Thoracic aorta (tissue), 2 donors: ENCODE results near the gene ADAMTSL4. TPM values are rescaled to one million over a fixed set of nuclear protein-coding genes. Genes with fewer than 3 reads are reported as not detected.

Experiments
- ATAC-seq: fragments of 150-250 bp; one replicate; pipeline ENCODE4 v1.8.0; 2017; ENCODE audit warnings: low read depth; ENCODE audit not compliant: insufficient number of reproducible peaks, low FRiP score
- DNase-seq: peaks from one replicate; pipeline ENCODE4 v3.0.0-alpha.2; 2020; ENCODE audit warnings: low spot score
- H3K27ac ChIP-seq, 2 donors: fragments of 200-600 bp; sonication (generic); 1 replicate in 1 of 2; 2 replicates in 1 of 2; pipeline ENCODE4 v1.5.1; 2016; ENCODE audit warnings: mild to moderate bottlenecking in 2 of 2, moderate library complexity in 2 of 2
- H3K27me3 ChIP-seq: fragments of 200-600 bp; sonication (generic); replicated peaks from 2 replicates; pipeline ENCODE4 v1.6.0; 2016; ENCODE audit warnings: mild to moderate bottlenecking; ENCODE audit not compliant: insufficient read depth
- H3K36me3 ChIP-seq: fragments of 200-600 bp; sonication (generic); one replicate; pipeline ENCODE4 v1.5.1; 2016
- H3K4me1 ChIP-seq, 2 donors: fragments of 200-600 bp; sonication (generic); 1 replicate in 1 of 2; 2 replicates in 1 of 2; pipeline versions ENCODE4 v1.5.1 to v1.6.0; 2016; ENCODE audit warnings: low read depth in 2 of 2, mild to moderate bottlenecking in 1 of 2; ENCODE audit not compliant: control insufficient read depth in 1 of 2
- H3K4me3 ChIP-seq: fragments of 200-600 bp; sonication (generic); 2 replicates; pipeline ENCODE4 v1.5.1; 2016; ENCODE audit warnings: mild to moderate bottlenecking
- H3K9me3 ChIP-seq: fragments of 200-600 bp; sonication (generic); 2 replicates; pipeline ENCODE4 v1.5.1; 2016
- total RNA-seq, 2 donors: library from RNA; depleted of rRNA; stranded (reverse); fragments of >200 nt; gene quantifications; one replicate each; pipeline versions ENCODE4 v1.1.0 to v1.2.3, GENCODE V29; 2016
- TF ChIP-seq, protein P1 (sequence below): fragments of 200-600 bp; sonication (generic); IDR thresholded peaks from one replicate; pipeline ENCODE4 v1.5.1; 2019; ENCODE audit warnings: antibody characterized with exemption

The ADAMTSL4 gene
- total RNA-seq, 2 donors from 2014 or later: 28.4 to 45.1 TPM

DNA sequence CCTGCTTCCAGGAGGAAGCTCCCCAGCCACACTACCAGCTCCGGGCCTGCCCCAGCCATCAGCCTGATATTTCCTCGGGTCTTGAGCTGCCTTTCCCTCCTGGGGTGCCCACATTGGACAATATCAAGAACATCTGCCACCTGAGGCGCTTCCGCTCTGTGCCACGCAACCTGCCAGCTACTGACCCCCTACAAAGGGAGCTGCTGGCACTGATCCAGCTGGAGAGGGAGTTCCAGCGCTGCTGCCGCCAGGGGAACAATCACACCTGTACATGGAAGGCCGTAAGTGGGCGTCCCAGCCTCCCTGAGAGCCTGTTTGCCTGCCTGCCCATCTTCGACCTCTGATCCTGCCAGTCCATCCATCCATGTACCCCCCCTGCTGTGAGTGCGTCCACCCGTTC is 37.7 kb upstream of the ADAMTSL4 start:
- H3K4me3 ChIP-seq: no peak overlapping the region
- H3K9me3 ChIP-seq: no peaks in the 10 kb centered on the region

DNA sequence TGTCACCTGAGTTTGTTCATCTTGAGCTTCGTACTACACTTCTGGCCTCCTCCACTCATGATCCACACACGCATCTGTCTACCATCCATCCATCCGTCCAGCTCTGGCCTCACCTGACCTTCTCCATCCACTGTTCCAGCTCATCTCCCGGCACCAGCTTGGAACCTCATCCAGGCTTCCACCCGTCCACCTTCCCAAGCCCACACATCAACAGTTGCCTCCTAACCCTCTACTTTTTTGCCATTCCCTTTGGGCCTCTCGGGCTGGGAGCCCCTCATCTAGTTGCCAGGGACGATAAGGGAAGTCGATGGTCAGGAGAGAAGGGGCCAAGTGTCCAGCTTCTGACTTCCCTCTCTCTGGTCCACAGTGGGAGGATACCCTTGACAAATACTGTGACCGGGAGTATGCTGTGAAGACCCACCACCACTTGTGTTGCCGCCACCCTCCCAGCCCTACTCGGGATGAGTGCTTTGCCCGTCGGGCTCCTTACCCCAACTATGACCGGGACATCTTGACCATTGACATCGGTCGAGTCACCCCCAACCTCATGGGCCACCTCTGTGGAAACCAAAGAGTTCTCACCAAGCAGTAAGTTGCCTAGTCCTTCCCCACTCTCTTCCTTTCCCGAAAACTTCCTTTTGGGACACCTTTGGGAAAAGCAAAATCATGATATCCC is 37.1 kb upstream of the ADAMTSL4 start:
- DNase-seq (no peak), ATAC-seq (no peak)
- Histone ChIP-seq H3K27me3 (no peaks in the 10 kb centered on the region), H3K27ac (no peak overlapping the region), H3K4me3 (no peak overlapping the region), H3K9me3 (no peaks in the 10 kb centered on the region), H3K4me1 (peaks cover 7 to 15% of the 10 kb centered on the region in 2 donors), H3K36me3 (no peaks in the 10 kb centered on the region)
- TF ChIP-seq, protein P1, sequence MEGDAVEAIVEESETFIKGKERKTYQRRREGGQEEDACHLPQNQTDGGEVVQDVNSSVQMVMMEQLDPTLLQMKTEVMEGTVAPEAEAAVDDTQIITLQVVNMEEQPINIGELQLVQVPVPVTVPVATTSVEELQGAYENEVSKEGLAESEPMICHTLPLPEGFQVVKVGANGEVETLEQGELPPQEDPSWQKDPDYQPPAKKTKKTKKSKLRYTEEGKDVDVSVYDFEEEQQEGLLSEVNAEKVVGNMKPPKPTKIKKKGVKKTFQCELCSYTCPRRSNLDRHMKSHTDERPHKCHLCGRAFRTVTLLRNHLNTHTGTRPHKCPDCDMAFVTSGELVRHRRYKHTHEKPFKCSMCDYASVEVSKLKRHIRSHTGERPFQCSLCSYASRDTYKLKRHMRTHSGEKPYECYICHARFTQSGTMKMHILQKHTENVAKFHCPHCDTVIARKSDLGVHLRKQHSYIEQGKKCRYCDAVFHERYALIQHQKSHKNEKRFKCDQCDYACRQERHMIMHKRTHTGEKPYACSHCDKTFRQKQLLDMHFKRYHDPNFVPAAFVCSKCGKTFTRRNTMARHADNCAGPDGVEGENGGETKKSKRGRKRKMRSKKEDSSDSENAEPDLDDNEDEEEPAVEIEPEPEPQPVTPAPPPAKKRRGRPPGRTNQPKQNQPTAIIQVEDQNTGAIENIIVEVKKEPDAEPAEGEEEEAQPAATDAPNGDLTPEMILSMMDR: no peak

More for the DNA sequence above, 37.7 kb upstream of the ADAMTSL4 start:
- ATAC-seq: no peak
- peaks cover 5% of the 10 kb centered on the region for H3K36me3 ChIP-seq
- no peak overlapping the region for H3K27ac ChIP-seq
- no peak for DNase-seq
- no peaks in the 10 kb centered on the region for H3K27me3 ChIP-seq
- peaks cover 7 to 14% of the 10 kb centered on the region in 2 donors for H3K4me1 ChIP-seq
- TF ChIP-seq, protein P1: no peak

DNA sequence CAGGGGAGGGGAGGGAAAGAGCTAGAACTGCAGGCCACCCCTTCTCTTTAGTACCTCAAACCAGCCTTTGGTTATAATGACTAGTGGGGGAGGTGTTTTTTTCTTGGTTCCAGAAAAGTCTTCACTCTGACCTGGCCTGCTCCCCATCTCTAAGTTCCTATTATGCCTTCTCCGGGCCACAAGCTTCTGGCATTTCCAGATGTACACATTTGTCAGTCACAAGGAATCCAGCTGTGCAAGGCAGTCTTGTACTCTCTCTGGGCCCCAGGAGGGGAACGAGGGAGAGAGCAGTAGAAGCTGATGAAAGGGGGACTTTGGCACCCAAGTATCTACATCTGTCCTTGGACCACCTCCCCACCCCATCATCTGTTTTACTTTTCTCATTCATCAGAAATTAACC is 36.4 kb upstream of the ADAMTSL4 start:
- Histone ChIP-seq H3K4me3 (no peak overlapping the region), H3K36me3 (no peaks in the 10 kb centered on the region), H3K27me3 (no peaks in the 10 kb centered on the region), H3K4me1 (peaks cover 4 to 15% of the 10 kb centered on the region in 2 donors), H3K27ac (no peak overlapping the region), H3K9me3 (no peaks in the 10 kb centered on the region)
- ATAC-seq (no peak), DNase-seq (no peak)
- TF ChIP-seq, protein P1: no peak

DNA sequence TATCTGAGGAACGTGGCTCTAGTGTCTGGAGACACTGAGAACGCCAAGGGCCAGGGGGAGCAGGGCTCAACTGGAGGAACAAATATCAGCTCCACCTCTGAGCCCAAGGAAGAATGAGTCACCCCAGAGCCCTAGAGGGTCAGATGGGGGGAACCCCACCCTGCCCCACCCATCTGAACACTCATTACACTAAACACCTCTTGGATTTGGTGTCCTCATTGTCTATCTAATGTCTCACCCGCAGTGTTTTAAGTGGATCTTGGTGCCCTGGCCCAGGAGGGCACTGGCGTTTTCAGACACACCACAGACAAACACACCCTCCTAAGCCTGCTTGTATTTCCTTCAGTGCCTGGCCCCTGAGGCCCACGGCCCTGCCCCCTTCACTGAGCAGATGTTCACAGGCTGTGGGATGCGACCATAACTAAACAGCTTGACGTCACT is 35.8 kb upstream of the ADAMTSL4 start:
- Histone ChIP-seq H3K4me1 (peaks cover 4 to 15% of the 10 kb centered on the region in 2 donors), H3K36me3 (no peaks in the 10 kb centered on the region), H3K27me3 (no peaks in the 10 kb centered on the region), H3K27ac (no peak overlapping the region), H3K9me3 (no peaks in the 10 kb centered on the region), H3K4me3 (no peak overlapping the region)
- TF ChIP-seq, protein P1: no peak
- DNase-seq: no peak
- no peak for ATAC-seq

DNA sequence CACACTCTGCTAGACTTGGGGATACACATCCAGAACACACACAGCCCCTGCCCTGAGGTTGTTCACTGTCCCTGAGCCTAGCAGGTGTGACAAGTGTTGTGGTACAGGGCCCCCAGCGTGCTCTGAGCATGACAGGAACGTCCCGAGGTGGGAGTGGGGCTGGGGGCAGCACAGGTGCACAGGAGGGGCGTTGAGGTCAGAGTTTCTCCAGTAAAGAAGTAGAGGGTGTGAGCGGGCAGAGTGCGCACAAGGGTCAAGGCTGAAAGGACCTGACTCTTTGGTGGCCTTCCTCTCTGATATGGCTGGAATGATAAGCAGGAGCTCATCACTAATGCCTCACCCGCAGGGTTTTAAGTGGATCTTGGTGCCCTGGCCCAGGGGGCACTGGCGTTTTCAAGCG is 34.9 kb upstream of the ADAMTSL4 start:
- Histone ChIP-seq H3K9me3 (no peaks in the 10 kb centered on the region), H3K27ac (no peak overlapping the region), H3K27me3 (no peaks in the 10 kb centered on the region), H3K36me3 (no peaks in the 10 kb centered on the region), H3K4me3 (no peak overlapping the region), H3K4me1 (peaks cover 4 to 15% of the 10 kb centered on the region in 2 donors)
- DNase-seq (no peak), ATAC-seq (no peak)
- TF ChIP-seq, protein P1: no peak
